Hypothalamus (tissue), 51 donors: ENCODE results near the gene SUZ12.
"Not testable (repeated sequence)": the region's sequence is repeated elsewhere in the genome, so short reads cannot be mapped to it uniquely, and the experiment has no call there.

Experiments used
- DNase-seq, 51 donors: peaks; one replicate each; lab custom pipeline; 2025; lab: John Stamatoyannopoulos, UW

Gene SUZ12

DNA sequence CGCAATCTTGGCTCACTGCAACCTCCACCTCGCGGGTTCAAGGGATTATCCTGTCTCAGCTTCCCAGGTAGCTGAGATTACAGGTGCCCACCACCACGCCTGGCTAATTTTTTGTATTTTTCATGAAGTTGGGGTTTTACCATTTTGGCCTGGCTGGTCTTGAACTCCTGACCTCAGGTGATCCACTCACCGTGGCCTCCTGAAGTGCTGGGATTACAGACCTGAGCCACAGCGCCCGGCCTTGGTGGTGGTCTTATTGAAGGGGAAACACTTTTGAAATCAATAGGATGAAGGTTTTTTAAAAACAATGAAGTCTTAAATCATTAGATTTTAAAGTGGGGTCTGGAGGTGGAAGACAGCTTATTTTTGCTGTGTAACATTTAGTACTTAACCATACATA, 5.6 kb downstream of the SUZ12 start:
- DNase-seq = not testable (repeated sequence)

DNA sequence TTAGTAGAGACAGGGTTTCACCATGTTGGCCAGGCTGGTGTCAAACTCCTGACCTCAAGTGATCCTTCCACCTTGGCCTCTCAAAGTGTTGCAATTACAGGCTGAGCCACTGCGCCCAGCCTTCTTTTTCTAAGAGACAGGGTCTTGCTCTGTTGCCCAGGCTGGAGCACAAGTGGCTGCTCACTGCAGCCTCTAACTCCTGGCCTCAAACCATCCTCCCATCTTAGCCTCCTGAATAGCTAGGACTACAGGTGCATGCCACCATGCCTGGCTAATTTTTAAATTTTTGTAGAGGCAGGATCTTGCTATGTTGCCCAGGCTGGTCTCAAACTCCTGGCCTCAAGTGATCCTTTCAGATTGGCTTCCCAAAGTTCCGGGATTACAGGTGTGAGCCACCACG, 15.1 kb downstream of the SUZ12 start:
- not testable (repeated sequence) for DNase-seq

DNA sequence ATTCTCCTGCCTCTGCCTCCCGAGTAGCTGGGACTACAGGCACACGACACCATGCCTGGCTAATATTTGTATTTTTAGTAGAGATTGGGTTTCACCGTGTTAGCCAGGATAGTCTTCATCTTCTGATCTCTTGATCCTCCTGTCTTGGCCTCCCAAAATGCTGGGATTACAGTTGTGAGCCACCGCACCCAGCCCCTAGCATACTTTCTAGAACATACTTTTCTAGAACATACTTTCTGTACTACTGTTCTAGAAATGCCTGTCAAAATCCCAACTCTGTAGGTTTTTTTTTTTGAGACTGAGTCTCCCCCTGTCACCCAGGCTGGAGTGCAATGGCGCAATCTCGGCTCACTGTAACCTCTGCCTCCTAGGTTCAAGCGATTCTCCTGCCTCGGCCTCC, 27.3 kb downstream of the SUZ12 start:
- DNase-seq = not testable (repeated sequence)

DNA sequence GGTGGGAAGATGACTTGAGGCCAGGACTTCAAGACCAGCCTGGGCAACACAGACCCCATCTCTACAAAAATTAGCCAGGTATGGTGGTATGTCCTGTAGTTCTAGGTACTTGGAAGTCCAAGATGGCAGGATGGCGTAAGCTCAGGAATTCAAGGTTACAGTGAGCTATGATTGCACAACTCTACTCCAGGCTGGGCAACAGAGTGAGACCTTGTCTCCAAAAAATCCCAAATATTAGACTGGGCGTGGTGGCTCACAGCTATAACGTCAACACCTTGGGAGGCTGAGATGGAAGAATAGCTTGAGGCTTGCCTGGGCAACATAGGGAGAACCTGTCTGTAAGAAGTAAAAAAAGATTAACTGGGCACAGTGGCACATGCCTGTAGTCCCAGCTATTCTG, 30.8 kb downstream of the SUZ12 start:
- no peak for DNase-seq

DNA sequence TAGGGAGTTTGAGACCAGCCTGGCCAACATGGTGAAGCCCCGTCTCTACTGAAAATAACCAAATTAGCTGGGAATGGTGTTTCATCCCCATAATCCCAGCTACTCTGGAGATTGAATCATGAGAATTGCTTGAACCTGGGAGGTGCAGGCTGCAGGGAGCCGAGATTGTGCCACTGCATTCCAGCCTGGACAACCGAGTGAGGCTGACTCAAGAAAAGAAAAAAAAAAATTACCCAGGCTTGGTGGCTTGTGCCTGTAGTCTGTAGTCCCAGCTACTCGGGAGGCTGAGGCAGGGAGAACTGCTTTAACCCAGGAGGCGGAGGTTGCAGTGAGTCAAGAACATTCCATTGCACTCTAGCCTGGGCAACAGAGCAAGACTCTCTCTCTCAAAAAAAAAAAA, 33.6 kb downstream of the SUZ12 start:
- not testable (repeated sequence) for DNase-seq

DNA sequence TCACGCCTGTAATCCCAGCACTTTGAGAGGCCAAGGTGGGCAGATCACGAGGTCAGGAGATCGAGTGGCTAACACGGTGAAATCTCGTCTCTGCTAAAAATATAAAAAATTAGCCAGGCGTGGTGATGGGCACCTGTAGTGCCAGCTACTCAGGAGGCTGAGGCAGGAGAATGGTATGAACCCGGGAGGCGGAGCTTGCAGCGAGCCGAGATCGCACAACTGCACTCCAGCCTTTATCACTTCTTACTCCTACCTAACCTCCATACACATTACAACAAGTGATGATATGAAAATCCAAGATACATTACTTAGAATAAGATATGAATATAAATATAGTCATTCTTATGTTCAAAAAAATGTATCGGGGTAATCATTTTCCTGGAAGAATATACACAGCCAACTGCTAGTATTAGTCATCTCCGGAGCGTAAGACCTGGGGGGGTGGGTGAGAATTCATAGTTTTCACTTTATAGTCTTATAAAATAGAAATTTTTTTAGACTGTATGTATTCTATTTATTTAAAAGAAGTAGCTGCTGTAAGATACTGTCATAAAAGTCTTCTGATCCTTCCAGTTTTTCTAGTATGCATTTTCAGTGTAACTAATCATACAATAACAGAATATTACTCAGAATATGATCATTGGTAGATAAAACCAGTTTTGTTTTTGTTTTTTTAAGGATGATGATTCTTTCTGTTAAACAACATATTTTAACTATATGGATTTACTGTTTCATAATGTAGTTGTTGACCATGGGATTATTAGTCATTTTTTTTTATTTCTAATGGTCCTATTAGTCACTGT, 37.7 kb downstream of the SUZ12 start:
- DNase-seq = not testable (repeated sequence)

DNA sequence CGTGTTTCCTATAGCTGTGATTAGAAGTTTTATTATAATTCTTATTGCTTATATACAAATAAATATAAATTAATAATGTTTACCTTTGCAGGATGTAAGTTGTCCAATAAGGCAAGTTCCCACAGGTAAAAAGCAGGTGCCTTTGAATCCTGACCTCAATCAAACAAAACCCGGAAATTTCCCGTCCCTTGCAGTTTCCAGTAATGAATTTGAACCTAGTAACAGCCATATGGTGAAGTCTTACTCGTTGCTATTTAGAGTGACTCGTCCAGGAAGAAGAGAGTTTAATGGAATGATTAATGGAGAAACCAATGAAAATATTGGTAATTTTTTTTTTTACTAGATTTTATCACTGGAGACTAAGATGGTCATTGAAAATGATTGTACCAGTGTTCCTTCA, 38.6 kb downstream of the SUZ12 start:
- not testable (repeated sequence) for DNase-seq

DNA sequence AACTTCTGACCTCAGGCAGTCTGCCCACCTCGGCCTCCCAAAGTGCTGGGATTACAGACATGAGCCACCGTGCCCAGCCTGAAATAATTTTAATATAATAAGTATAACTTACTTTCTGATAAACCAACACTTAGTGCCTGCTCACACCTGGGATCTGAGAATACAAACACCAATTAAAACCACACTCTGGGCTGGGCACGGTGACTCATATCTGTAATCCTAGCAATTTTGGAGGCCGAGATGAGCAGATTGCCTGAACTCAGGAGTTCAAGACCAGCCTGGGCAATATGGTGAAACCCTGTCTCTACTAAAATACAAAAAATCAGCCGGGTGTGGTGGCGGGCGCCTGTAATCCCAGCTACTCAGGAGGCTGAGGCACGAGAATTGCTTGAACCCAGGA, 55.0 kb downstream of the SUZ12 start:
- DNase-seq = not testable (repeated sequence)

DNA sequence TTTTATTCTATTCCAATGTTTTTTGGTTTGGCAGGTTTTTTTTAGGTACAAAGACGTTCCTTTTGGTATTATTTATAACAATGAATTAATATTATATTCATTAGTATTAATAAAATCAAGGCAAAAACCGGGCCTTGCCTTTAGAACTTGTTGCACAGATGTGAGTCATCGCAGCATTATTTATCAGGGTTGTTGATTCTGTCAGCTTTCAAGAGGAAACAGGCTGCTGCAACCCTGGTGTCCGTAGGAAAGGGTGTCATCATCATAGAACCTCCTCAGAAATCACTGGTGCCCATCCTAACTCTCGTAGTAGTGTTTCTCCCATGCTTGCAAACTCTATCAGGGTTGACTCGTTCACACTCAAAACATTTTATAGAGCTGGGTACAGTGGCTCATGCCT, 60.2 kb downstream of the SUZ12 start:
- DNase-seq = no peak

DNA sequence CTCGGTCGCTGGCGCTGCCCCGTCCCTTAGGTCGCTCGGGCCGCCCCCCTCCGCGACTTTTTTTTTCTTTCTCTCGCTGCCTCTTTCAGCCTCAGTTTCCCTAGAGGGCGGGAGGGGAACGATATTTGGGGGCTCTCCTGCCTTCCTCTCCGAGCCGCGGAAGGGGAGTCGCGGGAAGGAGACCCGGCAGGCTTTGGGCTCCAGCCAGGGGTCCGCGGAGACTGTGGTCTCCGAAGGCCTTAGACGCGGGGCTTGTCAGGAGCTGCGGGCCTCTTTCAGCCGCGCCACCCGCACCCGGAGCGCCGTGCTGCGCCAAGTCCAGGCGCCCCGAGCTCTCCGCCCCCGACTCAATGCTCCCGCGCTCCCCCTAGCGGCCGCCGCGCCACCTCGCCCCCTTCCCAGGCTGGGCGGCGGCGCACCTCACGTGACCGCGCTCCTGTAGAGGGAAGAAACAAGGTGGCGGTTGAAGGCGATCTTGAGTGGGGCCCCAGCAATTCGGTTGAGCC, 70.2 kb downstream of the SUZ12 start, which contains the start of gene LRRC37B:
Gene LRRC37B, plus strand, starts transcription at position 427 of the 506 bp plus-strand sequence. CDS start 14,010 bp downstream, outside the sequence.
- DNase-seq = peak; percentile 19 to 90 (median 76)

DNA sequence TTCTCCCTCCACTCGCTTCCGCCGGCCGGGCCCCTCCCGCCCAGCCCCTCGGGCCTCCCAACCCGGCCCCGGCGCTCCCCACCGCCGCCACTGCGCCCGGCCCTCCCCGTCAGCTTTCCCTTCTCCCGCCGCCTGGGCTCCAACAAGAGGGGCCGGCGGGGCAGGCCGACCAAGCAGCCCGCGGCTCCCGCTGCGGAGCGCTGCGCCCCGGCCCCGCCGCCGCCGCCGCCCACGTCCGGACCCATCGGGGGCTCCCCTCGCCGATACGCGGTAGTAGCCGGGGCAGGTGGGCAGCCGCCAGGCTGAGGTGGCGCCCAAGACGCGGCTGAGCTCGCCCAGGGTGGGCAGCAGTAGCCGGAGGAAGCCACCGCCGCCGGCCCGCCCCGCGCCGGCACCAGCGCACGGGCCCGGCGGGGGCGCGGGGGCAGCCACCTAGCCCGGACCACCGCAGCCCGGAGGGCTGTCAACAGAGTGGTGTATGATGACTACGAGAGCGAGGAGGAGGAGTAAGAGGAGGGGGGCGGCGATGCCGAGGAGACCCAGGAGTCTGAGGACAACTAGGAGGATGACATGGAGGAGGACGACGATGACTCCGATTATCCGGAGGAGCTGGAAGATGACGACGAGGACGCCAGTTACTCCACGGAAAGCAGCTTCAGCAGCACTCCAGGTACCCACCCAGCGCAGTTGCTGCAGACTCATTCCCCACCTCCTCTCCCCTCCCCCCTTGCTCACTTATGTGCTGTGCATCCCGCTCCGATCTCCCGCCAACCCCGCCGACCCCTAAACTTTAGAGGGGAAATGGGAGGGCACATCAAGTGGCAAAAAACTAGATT, 70.9 kb downstream of the SUZ12 start:
- peak in 36 of 51 donors; percentile 6 to 73 (median 36) for DNase-seq

DNA sequence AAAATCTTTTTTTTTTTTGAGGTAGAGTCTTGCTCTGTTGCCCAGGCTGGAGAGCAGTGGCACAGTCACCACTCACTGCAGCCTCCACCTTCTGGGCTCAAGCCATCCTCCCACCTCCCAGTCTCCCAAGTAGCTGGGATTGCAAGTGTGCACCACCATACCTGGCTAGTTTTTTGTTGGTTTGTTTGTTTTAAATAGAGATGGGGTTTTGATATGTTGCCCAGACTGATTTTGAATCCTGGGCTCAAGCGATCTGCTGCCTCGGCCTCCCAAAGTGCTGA, 72.4 kb downstream of the SUZ12 start:
- no peak for DNase-seq

DNA sequence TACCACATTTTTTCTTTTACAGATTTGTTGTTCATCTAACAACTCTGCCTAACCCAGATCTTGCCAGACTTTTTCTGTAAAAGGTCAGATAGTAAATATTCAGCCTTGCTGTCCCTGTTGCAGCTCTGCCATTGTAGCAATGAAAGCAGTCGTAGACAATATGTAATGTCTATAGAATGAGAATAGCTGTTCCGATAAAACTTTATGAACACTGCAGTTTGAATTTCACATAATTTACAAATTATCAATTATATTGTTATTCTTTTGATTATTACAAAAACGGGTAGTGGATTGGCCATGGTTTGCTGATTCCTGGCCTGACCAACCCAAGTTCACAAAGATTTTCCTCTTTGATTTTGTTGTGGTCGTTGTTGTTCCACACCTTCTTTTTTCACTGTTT, 73.3 kb downstream of the SUZ12 start:
- no peak for DNase-seq

DNA sequence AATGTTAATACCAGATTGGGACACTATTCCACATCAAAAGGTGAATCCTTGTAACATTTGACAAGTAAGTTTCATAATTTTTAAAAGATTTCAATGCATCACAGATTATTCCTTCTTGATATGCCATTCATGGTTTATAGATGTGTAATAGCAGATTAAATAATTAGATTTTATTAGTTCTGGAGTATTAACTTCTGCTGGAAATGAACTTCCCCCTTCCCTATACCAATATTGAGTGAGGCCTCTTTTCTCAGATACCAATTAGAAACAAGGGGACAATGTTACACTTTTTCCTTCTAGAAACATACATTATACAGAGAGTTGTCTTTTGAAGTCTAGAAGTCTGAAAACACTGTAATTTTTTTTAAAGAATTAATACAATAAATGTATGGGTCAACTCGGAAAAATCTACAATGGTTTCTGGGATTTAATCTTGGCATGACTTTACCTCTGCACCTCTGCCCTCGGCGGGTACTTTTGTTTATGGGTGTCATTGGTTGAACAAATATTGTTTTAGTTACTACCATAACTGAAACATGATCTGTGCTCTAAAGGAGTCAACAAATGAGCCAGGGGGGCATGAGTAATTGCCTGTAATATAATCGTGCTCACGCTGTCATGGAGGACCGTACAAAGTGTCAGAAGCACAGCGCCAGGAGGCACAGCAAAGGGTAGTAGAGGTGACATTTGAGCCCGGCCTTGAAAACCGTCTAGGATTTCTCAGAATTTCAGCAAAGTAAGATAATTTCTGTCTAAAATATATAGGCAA, 78.6 kb downstream of the SUZ12 start:
- no peak for DNase-seq

DNA sequence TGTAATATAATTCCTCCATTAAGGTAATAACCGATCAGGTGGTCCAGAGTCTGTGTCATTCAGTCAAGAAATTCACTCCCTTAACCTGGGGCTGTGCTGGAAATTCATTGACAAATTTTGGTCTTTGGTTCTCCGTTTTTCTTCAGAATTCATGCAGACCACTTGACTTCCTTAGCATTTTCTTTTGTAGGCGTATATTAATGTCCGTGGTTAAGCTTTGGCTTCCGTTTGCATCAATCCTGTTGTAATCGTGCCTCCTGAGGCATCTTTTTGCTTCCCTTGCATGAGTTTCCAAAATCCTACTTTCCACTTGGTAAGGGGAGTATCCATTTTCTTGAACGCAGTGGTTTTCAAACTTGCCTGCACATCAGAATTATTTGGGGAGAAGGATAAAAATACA, 79.4 kb downstream of the SUZ12 start:
- no peak for DNase-seq

DNA sequence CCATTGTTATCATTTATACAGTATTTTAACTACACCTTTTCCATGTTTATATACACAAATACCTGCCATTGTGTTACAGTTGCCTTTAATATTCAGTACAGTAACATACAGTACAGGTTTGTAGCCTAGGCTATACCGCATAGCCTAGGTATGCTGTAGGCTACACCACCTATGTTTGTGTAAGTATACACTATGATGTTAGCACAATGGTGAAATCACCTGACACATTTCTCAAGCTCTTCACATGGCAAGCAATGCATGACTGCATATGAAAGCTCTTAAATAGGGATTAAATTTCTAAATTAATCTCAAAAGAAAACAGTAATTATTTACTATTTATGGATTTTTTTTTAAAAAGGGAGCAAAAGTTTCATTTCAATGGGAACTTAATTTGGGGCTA, 82.4 kb downstream of the SUZ12 start:
- no peak for DNase-seq

DNA sequence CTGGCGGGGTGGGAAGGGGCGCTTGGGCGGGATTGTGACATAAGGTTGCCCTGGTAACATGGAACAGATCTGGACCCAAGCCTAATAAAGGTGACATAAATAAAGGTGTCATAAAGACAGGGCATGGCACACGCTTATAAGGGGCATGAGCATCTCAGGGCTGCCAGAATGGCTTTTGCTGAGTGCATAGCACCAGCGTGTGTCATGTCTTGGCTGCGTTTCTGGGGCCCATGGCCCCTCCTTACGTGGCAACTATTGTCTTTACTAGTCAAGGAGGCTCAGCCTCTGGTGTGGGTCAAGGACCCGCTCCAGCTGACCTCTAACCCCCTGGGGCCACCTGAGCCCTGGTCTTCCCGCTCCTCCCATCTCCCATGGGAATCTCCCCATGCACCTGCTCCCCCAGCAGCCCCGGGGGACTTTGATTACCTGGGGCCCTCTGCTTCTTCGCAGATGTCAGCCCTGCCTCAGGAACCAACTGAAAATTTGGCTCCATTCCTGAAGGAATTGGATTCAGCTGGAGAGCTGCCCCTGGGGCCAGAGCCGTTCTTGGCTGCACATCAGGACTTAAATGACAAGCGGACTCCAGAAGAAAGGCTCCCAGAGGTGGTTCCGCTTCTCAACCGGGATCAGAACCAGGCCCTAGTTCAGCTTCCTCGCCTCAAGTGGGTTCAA, 84.3 kb downstream of the SUZ12 start:
- peak in 15 of 51 donors; percentile 5 to 47 (median 28) for DNase-seq

DNA sequence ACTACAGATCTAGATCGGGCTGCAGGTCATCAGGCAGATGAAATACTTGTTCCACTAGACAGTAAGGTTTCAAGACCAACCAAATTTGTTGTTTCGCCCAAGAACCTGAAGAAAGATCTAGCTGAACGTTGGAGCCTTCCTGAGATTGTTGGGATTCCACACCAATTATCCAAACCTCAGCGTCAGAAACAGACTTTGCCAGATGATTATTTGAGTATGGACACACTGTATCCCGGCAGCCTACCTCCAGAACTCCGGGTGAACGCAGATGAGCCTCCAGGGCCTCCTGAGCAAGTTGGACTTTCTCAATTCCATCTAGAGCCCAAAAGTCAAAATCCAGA, 84.8 kb downstream of the SUZ12 start:
- no peak for DNase-seq

DNA sequence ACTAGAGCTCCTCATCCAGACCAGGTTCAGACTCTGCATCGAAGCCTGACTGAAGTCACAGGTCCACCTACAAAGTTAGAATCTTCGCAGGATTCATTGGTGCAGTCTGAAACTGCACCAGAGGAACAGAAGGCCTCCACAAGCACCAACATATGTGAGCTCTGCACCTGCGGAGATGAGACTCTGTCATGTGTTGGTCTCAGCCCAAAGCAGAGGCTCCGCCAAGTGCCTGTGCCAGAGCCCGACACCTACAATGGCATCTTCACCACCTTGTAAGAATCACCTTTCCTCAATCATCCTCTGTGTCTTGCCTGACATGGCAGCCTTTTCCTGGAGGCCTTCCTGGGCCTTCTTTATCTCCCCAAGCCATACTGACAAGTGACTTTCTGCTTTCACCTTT, 85.7 kb downstream of the SUZ12 start:
- DNase-seq = not testable (repeated sequence)

DNA sequence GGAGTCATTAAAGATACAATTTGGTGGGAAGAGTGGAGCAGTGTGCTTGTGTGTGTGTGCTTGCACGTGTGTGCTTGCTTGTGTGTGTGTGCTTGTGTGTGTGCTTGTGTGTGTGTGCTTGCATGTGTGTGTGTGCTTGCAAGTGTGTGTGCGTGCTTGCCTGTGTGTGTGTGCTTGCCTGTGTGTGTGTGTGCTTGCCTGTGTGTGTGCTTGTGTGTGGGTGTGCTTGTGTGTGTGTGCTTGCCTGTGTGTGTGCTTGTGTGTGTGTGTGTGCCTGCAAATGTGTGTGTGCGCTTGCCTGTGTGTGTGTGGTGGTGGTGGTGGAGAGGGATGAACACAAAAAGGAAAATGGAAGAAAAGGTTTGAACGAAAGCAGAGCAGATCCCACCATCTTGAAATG, 90.5 kb downstream of the SUZ12 start:
- DNase-seq = not testable (repeated sequence)

DNA sequence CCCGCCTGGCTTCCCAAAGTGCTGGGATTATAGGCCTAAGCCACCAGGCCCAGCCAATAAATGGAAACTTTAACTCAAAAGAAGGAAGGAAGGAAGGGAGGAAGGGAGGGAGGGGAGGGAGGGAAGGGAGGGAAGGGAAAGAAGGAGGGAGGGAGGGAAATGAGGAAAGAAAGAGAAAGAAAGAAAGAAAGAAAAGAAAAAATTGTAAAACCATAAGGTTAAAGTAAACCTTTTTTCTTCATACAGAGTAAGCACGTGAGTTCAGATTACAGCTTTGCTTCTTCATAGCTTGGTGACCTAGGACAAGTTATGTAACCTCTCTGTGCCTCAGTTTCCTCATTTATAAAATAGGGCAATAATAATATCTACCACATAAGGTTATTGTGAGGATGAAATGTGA, 96.4 kb downstream of the SUZ12 start:
- DNase-seq = no peak
